ENCODE data around the gene CDRT15.
"Not testable (repeated sequence)": the region's sequence is repeated elsewhere in the genome, so short reads cannot be mapped to it uniquely, and the experiment has no call there.

CDRT15 gene

GRCh38 chr17:14261406-14261805, 24.7 kb upstream of the CDRT15 start:
- no peak overlapping the region for H3K4me3 ChIP-seq (ENCODE audit: low read depth, low read length)
- no peak for DNase-seq (ENCODE audit: low read depth)
- in situ Hi-C loops (cut with HindIII; ENCODE audit: low sequenced_read_pairs) = no loop called here
- TF ChIP-seq CTCF (IDR thresholded peaks at IDR 0.05; ENCODE audit: low read depth, low read length, missing control alignments) = no peak

- no peak overlapping the region for H3K4me3 ChIP-seq (ENCODE audit: low read depth, low read length)
- in situ Hi-C loops (cut with HindIII; ENCODE audit: low sequenced_read_pairs) = no loop called here
- no peak for TF ChIP-seq CTCF (IDR thresholded peaks at IDR 0.05; ENCODE audit: low read depth, low read length, missing control alignments)
- no peak for DNase-seq (ENCODE audit: low read depth)
Observed at GRCh38 chr17:14245629-14246028, 9.0 kb upstream of the CDRT15 start.

GRCh38 chr17:14245002-14245401, 8.3 kb upstream of the CDRT15 start:
- TF ChIP-seq CTCF (IDR thresholded peaks at IDR 0.05; ENCODE audit: low read depth, low read length, missing control alignments) = no peak
- no peak for DNase-seq (ENCODE audit: low read depth)
- H3K4me3 ChIP-seq (ENCODE audit: low read depth, low read length) = no peak overlapping the region
- in situ Hi-C loops (cut with HindIII; ENCODE audit: low sequenced_read_pairs) = no loop called here

- in situ Hi-C loops (cut with HindIII; ENCODE audit: low sequenced_read_pairs); DNase-seq (ENCODE audit: low read depth); H3K4me3 ChIP-seq (ENCODE audit: low read depth, low read length): not testable (repeated sequence)
Observed at GRCh38 chr17:14239271-14239670, 2.6 kb upstream of the CDRT15 start.

- in situ Hi-C loops (cut with HindIII; ENCODE audit: low sequenced_read_pairs); H3K4me3 ChIP-seq (ENCODE audit: low read depth, low read length); DNase-seq (ENCODE audit: low read depth): not testable (repeated sequence)
Observed at GRCh38 chr17:14236032-14236431, 630 bp downstream of the CDRT15 start.

- H3K4me3 ChIP-seq (ENCODE audit: low read depth, low read length); DNase-seq (ENCODE audit: low read depth); in situ Hi-C loops (cut with HindIII; ENCODE audit: low sequenced_read_pairs): not testable (repeated sequence)
Observed at GRCh38 chr17:14235047-14235446, 1.6 kb downstream of the CDRT15 start.

GRCh38 chr17:14231187-14231586, 5.5 kb downstream of the CDRT15 start:
- DNase-seq (ENCODE audit: low read depth); H3K4me3 ChIP-seq (ENCODE audit: low read depth, low read length); in situ Hi-C loops (cut with HindIII; ENCODE audit: low sequenced_read_pairs): not testable (repeated sequence)

- no peak for TF ChIP-seq CTCF (IDR thresholded peaks at IDR 0.05; ENCODE audit: low read depth, low read length, missing control alignments)
- in situ Hi-C loops (cut with HindIII; ENCODE audit: low sequenced_read_pairs) = no loop called here
- no peak for DNase-seq (ENCODE audit: low read depth)
- no peak overlapping the region for H3K4me3 ChIP-seq (ENCODE audit: low read depth, low read length)
Observed at GRCh38 chr17:14228903-14229302, 7.8 kb downstream of the CDRT15 start.

GRCh38 chr17:14227052-14227451, 9.6 kb downstream of the CDRT15 start:
- no peak for TF ChIP-seq CTCF (IDR thresholded peaks at IDR 0.05; ENCODE audit: low read depth, low read length, missing control alignments)
- DNase-seq (ENCODE audit: low read depth) = no peak
- in situ Hi-C loops (cut with HindIII; ENCODE audit: low sequenced_read_pairs) = no loop called here
- H3K4me3 ChIP-seq (ENCODE audit: low read depth, low read length) = no peak overlapping the region
